CD4-positive, alpha-beta T cell (primary cell): Measurements from ENCODE around the gene TLE1. TPM values are rescaled to one million over a fixed set of nuclear protein-coding genes. Genes with fewer than 3 reads are reported as not detected.

ENCODE experiments used
- ATAC-seq: fragments of 200-7000 bp; cut with Tn5 transposase; one replicate; pipeline ENCODE4 v1.10.0; 2022; ENCODE audit warnings: mild to moderate bottlenecking; ENCODE audit not compliant: poor library complexity
- CTCF ChIA-PET: fragments of 350-600 bp; sonication (Branson Sonifier 250); formaldehyde crosslinking; loops from one replicate; lab custom pipeline; 2021; ENCODE audit warnings: antibody characterized with exemption, inconsistent platforms; lab: Charles Lee
- POLR2A ChIA-PET: fragments of 350-600 bp; sonication (Branson Sonifier 250); formaldehyde crosslinking; loops from one replicate; lab custom pipeline; 2021; ENCODE audit warnings: antibody characterized with exemption, inconsistent platforms; lab: Charles Lee
- DNase-seq, 14 experiments: peaks; one replicate each; pipeline ENCODE4 v3.0.0-alpha.2; 2013 to 2020; ENCODE audit warnings: mixed read lengths in 2 of 14
- H3K27ac ChIP-seq, 2 donors: one replicate each; pipeline versions ENCODE4 v1.5.1 to v1.7.0; 2013; ENCODE audit warnings: low read length in 2 of 2, low read depth in 1 of 2, mild to moderate bottlenecking in 1 of 2
- H3K27me3 ChIP-seq, 2 experiments: 1 replicate in 1 of 2; 2 replicates in 1 of 2; pipeline versions ENCODE4 v1.6.1 to v1.7.0; 2013; ENCODE audit warnings: low read length in 2 of 2, control low read depth in 1 of 2, mild to moderate bottlenecking in 1 of 2, moderate library complexity in 1 of 2; ENCODE audit not compliant: insufficient read depth in 2 of 2, control insufficient read depth in 1 of 2
- H3K36me3 ChIP-seq: one replicate; pipeline ENCODE4 v1.6.1; 2013; ENCODE audit warnings: low read length, control low read depth; ENCODE audit not compliant: insufficient read depth
- H3K4me1 ChIP-seq: one replicate; pipeline ENCODE4 v1.6.1; 2013; ENCODE audit warnings: low read length, control low read depth; ENCODE audit not compliant: insufficient read depth
- H3K4me3 ChIP-seq: one replicate; pipeline ENCODE4 v1.5.1; 2013; ENCODE audit warnings: mild to moderate bottlenecking, low read length, moderate library complexity
- H3K9me3 ChIP-seq, 2 experiments: 1 replicate in 1 of 2; 2 replicates in 1 of 2; pipeline versions ENCODE4 v1.6.1 to v1.7.0; 2013; ENCODE audit warnings: low read length in 2 of 2, mild to moderate bottlenecking in 2 of 2, control low read depth in 1 of 2, moderate library complexity in 1 of 2; ENCODE audit not compliant: control insufficient read depth in 1 of 2, insufficient read depth in 1 of 2
- H3K27ac Mint-ChIP-seq: one replicate; pipeline ENCODE4 v1.8.0; 2020; ENCODE audit warnings: mixed read lengths
- H3K27me3 Mint-ChIP-seq: one replicate; pipeline ENCODE4 v1.8.0; 2021; ENCODE audit warnings: mixed read lengths
- H3K36me3 Mint-ChIP-seq: one replicate; pipeline ENCODE4 v1.8.0; 2021; ENCODE audit warnings: low read depth, mixed read lengths
- H3K4me1 Mint-ChIP-seq: one replicate; pipeline ENCODE4 v1.8.0; 2021; ENCODE audit warnings: low read depth, mixed read lengths
- H3K4me3 Mint-ChIP-seq: one replicate; pipeline ENCODE4 v1.8.0; 2020; ENCODE audit warnings: mild to moderate bottlenecking, mixed read lengths
- H3K9me3 Mint-ChIP-seq: one replicate; pipeline ENCODE4 v1.8.0; 2020; ENCODE audit warnings: mixed read lengths
- CTCF ChIP-seq: fragments of 200-600 bp; IDR thresholded peaks from one replicate; pipeline ENCODE4 v1.8.0; 2022; ENCODE audit warnings: antibody characterized with exemption, mild to moderate bottlenecking
- intact Hi-C, 2 experiments: fragments of 100-400 bp; cut with DNase I in 1 of 2; cut with micrococcal nuclease in 1 of 2; formaldehyde crosslinking; loops; one replicate each; pipeline versions ENCODE4 v1.15.1 to v1.9.0; 2023 to 2025; cut with DNase I, micrococcal nuclease
- total RNA-seq, 174 experiments: library from RNA in 2 of 174; stranded (reverse) in 2 of 174; gene quantifications; one replicate each; pipeline ENCODE4 v1.2.3 and lab custom pipeline; 2021 to 2026

The TLE1 gene
- total RNA-seq, 2 experiments from 2014 or later, result 3.4 to 3.5 TPM

- H3K36me3 Mint-ChIP-seq, result no peaks in the 10 kb centered on the region
- ATAC-seq, result no peak
Observed at GRCh38 chr9:81538890-81539289, 150.5 kb downstream of the TLE1 start.

GRCh38 chr9:81537964-81538363, 151.4 kb downstream of the TLE1 start:
- DNase-seq (no peak), ATAC-seq (no peak)
- no peaks in the 10 kb centered on the region for H3K27me3 Mint-ChIP-seq
- H3K36me3 Mint-ChIP-seq, result no peaks in the 10 kb centered on the region
- ChIA-PET CTCF (no interaction called here), POLR2A (no interaction called here)
- no peaks in the 10 kb centered on the region for H3K4me1 Mint-ChIP-seq
- no peak for TF ChIP-seq CTCF
- H3K4me3 Mint-ChIP-seq, result no peak overlapping the region
- H3K27ac ChIP-seq, result no peak overlapping the region
- H3K36me3 ChIP-seq, result no peaks in the 10 kb centered on the region
- no peaks in the 10 kb centered on the region for H3K9me3 ChIP-seq
- H3K27me3 ChIP-seq, result no peaks in the 10 kb centered on the region
- no peaks in the 10 kb centered on the region for H3K9me3 Mint-ChIP-seq
- H3K4me3 ChIP-seq, result no peak overlapping the region
- intact Hi-C loops, result no loop called here
- H3K27ac Mint-ChIP-seq, result no peak overlapping the region
- no peaks in the 10 kb centered on the region for H3K4me1 ChIP-seq

More at GRCh38 chr9:81538890-81539289, 150.5 kb downstream of the TLE1 start:
- H3K4me1 Mint-ChIP-seq, result no peaks in the 10 kb centered on the region
- H3K9me3 Mint-ChIP-seq, result no peaks in the 10 kb centered on the region
- no peak for TF ChIP-seq CTCF
- H3K27ac Mint-ChIP-seq, result no peak overlapping the region
- H3K27me3 Mint-ChIP-seq, result no peaks in the 10 kb centered on the region
- ChIA-PET CTCF (no interaction called here), POLR2A (no interaction called here)
- no peaks in the 10 kb centered on the region for H3K9me3 ChIP-seq
- no peaks in the 10 kb centered on the region for H3K27me3 ChIP-seq
- H3K4me1 ChIP-seq, result no peaks in the 10 kb centered on the region
- H3K27ac ChIP-seq, result no peak overlapping the region
- intact Hi-C loops, result no loop called here
- no peak overlapping the region for H3K4me3 Mint-ChIP-seq
- no peaks in the 10 kb centered on the region for H3K36me3 ChIP-seq
- no peak for DNase-seq
- H3K4me3 ChIP-seq, result no peak overlapping the region

GRCh38 chr9:81536242-81537025, 152.9 kb downstream of the TLE1 start:
- Mint-ChIP-seq H3K27me3 (no peaks in the 10 kb centered on the region), H3K9me3 (no peaks in the 10 kb centered on the region), H3K4me1 (no peaks in the 10 kb centered on the region), H3K4me3 (no peak overlapping the region), H3K27ac (no peak overlapping the region), H3K36me3 (no peaks in the 10 kb centered on the region)
- ChIA-PET CTCF (no interaction called here), POLR2A (interaction anchor here (0.6 kb wide), 1 partner anchor 607 kb away, joined by 4 read pairs; no protein-coding TSS in a partner anchor)
- Histone ChIP-seq H3K4me1 (no peaks in the 10 kb centered on the region), H3K27me3 (no peaks in the 10 kb centered on the region), H3K4me3 (no peak overlapping the region), H3K27ac (no peak overlapping the region), H3K36me3 (no peaks in the 10 kb centered on the region), H3K9me3 (no peaks in the 10 kb centered on the region)
- TF ChIP-seq CTCF, result no peak
- no peak for ATAC-seq
- no peak for DNase-seq
- intact Hi-C loops, result no loop called here
